Stimulated activated effector memory CD8-positive, alpha-beta T cell treated with anti-CD3 and anti-CD28 coated beads, Interleukin-12 subunit alpha, Interleukin-12 subunit beta, amount 100 ng/mL, for 72 hours (primary cell): ENCODE results near the gene CXCR2.
"Not testable (repeated sequence)": the region's sequence is repeated elsewhere in the genome, so short reads cannot be mapped to it uniquely, and the experiment has no call there.

Experiments used
- ATAC-seq: fragments of 150-1000 bp; cut with Tn5 transposase; 2 replicates; pipeline ENCODE4 v1.10.0; 2021
- DNase-seq, 2 donors: peaks; one replicate each; pipeline ENCODE4 v3.0.0; 2021 to 2022; ENCODE audit warnings: low spot score in 2 of 2
- H3K27ac Mint-ChIP-seq: one replicate; pipeline ENCODE4 v1.8.0; 2022; ENCODE audit warnings: mild to moderate bottlenecking, mixed read lengths
- H3K36me3 Mint-ChIP-seq: one replicate; pipeline ENCODE4 v1.8.0; 2022; ENCODE audit warnings: mild to moderate bottlenecking, mixed read lengths
- H3K4me1 Mint-ChIP-seq: one replicate; pipeline ENCODE4 v1.8.0; 2022; ENCODE audit warnings: mixed read lengths
- H3K4me3 Mint-ChIP-seq: one replicate; pipeline ENCODE4 v1.8.0; 2022; ENCODE audit warnings: mild to moderate bottlenecking, mixed read lengths
- H3K9me3 Mint-ChIP-seq: one replicate; pipeline ENCODE4 v1.8.0; 2022; ENCODE audit warnings: mixed read lengths

CXCR2 gene

DNA sequence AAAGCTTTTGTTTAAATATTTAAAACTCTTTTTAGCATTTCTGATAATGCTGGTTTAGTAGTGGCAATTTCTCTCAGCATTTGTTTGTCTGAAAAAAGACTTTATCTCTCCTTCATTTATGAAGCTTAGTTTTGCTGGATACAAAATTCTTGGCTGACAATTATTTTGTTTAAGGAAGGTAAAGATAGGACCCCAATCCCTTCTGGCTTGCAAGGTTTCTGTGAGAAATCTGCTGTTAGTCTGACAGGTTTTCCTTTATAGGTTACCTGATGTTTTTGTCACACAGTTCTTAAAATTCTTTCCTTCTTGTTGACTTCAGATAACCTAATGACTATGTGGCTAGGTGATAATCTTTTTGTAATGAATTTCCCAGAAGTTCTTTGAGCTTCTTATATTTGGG lies 3.5 kb upstream of the CXCR2 start:
- H3K4me3 Mint-ChIP-seq, H3K9me3 Mint-ChIP-seq, DNase-seq, ATAC-seq, H3K27ac Mint-ChIP-seq, H3K36me3 Mint-ChIP-seq, H3K4me1 Mint-ChIP-seq: not testable (repeated sequence)

DNA sequence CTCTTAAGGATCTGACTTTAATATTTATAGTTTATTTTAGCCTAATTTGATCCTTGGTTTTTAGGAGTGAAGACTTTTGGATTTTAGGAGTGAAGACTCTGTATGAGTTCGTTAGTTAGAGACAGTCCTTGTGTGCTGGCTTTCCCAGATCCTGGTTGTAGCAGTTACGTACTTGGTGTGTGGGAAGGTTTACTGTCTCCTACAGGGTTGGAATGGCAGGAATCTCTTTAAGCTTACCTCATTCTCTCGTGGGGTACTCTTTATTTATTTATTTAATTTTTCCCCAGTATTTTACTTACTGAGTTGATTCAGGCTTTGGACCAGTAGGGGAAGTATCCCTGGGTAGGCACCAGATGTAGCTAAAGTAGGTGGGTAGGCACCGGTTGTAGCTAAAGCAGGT lies 1.8 kb upstream of the CXCR2 start:
- H3K9me3 Mint-ChIP-seq = peaks cover 5% of the 10 kb centered on the region
- H3K36me3 Mint-ChIP-seq = no peaks in the 10 kb centered on the region
- H3K4me3 Mint-ChIP-seq = no peak overlapping the region
- no peak for ATAC-seq
- DNase-seq = no peak
- no peak overlapping the region for H3K27ac Mint-ChIP-seq
- peaks cover 7% of the 10 kb centered on the region for H3K4me1 Mint-ChIP-seq

DNA sequence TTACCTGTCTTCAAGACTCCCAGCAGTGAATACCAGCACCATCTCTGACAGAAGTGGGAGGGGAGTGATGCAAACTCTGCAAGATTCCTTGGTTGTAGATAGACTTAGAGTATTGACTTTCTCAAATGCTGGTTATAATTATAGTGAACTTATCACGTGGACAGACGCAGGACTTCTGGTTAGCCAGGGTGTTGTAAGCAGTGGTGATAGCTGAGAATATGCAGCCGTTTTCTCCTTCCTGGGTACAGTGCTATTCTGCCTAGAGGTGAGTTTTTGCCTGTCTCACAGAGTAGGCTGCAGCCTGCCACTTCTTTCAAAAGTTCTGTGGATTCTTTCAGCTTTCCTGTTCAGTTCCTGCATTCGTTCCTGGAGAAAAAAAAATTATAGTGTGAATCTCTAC lies 733 bp upstream of the CXCR2 start:
- Mint-ChIP-seq H3K9me3 (peaks cover 5% of the 10 kb centered on the region), H3K4me3 (peak overlapping the region; percentile 39), H3K27ac (peak overlapping the region; percentile 73), H3K36me3 (no peaks in the 10 kb centered on the region), H3K4me1 (peaks cover 13% of the 10 kb centered on the region)
- DNase-seq (no peak), ATAC-seq (no peak)

DNA sequence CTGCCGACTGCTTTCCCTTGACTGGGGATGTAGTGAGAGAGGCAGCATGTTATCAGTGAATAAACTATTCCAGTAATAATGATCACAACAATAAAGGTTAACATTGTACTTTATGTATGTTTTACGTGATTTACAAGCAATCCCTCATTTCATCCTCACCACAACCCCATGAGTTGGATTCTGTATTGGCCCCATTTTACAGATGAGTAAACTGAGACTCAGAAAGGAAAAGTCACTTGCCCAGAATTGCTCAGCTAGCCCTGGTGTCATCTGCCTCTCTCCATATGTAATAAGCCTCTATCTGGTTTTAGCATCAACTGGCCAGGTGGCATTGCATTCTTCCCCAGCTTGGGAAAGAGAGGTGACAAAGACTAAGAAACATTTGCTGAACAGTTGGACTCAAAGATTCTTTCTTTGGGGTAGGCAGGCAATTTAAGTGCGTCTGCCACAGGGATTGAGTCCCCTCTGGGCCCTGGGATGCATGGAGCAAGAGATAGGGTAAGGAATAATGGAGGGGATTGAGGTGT lies 2.2 kb downstream of the CXCR2 start:
- ATAC-seq = no peak
- Mint-ChIP-seq H3K4me1 (peaks cover 19% of the 10 kb centered on the region), H3K27ac (no peak overlapping the region), H3K9me3 (no peaks in the 10 kb centered on the region), H3K4me3 (no peak overlapping the region), H3K36me3 (no peaks in the 10 kb centered on the region)
- no peak for DNase-seq

DNA sequence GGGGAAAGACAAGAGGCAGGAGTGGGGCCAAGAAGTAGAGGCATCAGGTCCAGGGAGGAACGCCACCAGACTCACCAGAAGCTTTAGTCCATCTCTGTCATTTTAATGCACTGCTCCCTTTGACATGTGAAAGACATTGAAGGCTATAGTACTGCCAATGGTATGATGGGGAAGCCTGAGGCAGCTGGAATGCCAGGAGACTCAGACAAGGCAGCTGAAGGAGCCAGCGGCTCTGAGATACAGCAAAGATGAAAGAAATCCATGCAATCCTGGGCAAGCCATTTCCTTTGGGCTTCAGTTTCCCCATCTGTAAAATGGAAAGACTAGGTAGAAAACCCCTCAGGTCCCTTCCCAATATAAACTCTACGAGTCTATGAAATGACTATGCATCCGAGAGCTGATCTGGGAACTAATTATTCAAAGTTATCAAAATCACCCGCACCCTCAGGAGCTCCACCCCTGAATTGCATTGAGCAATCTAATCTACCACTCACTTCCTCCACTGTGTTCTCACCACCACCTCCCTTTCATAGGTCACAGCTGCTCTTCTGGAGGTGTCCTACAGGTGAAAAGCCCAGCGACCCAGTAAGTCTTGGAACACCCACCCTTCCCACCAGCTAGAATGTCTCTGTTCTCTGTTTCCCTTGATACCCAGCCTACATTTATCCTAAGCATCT lies 3.1 kb downstream of the CXCR2 start:
- Mint-ChIP-seq H3K36me3 (no peaks in the 10 kb centered on the region), H3K27ac (no peak overlapping the region), H3K9me3 (no peaks in the 10 kb centered on the region), H3K4me1 (peaks cover 19% of the 10 kb centered on the region), H3K4me3 (no peak overlapping the region)
- DNase-seq (no peak), ATAC-seq (peak; percentile 31)

DNA sequence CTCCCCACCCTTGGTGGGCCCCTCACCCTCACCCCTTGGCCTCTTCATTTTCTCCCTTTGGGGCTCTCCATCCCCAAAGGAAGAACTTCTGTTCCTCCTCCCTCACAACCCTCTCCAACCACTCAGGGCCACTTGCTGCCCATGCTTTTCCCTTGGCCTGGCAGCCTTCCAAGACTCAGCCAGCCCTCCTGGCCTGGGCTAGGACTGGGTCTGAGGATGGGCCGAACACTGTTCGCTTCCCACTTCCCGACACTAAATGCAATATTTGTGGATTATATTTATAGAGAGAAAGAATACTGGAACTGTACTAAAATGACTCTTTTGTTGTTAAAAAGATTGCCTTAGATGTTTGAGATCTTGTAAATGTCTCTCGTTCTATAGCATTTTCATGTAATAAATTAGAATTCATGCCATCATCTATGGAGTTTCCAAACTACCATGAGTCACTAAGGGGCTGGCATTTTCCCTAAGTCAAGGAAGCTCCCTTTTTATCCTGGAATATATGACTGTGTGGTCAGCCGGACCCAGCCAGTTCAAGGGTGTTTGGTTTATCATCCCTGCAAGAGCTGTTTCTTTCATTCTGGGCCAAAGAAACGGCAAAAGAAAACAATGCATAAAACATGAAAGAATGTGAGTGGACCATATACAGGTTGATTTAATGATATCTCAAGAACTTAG lies 3.8 kb downstream of the CXCR2 start:
- DNase-seq = no peak
- Mint-ChIP-seq H3K4me3 (no peak overlapping the region), H3K36me3 (no peaks in the 10 kb centered on the region), H3K4me1 (peaks cover 19% of the 10 kb centered on the region), H3K9me3 (no peaks in the 10 kb centered on the region), H3K27ac (no peak overlapping the region)
- ATAC-seq = no peak

DNA sequence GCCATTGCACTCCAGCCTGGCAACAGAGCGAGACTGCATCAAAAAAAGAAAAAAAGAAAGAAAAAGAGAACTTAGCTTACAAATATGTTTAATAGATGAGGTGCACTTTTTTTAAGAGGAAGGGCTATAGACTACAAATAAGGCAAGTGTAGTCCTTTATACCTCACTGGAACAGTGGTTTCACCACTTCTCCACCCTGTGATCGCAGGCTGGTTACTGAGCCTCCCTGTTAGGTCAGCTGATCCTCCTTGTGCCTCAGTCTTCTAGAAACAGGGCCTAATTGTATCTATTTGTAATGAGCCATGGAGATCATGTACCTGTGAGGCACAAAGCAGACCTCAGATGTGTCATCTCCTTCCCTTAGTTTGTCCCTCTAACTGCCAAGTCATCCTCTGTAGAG lies 4.5 kb downstream of the CXCR2 start:
- H3K4me3 Mint-ChIP-seq = no peak overlapping the region
- no peak overlapping the region for H3K27ac Mint-ChIP-seq
- H3K4me1 Mint-ChIP-seq = peaks cover 17% of the 10 kb centered on the region
- H3K36me3 Mint-ChIP-seq = no peaks in the 10 kb centered on the region
- H3K9me3 Mint-ChIP-seq = no peaks in the 10 kb centered on the region
- ATAC-seq = no peak
- DNase-seq = no peak

DNA sequence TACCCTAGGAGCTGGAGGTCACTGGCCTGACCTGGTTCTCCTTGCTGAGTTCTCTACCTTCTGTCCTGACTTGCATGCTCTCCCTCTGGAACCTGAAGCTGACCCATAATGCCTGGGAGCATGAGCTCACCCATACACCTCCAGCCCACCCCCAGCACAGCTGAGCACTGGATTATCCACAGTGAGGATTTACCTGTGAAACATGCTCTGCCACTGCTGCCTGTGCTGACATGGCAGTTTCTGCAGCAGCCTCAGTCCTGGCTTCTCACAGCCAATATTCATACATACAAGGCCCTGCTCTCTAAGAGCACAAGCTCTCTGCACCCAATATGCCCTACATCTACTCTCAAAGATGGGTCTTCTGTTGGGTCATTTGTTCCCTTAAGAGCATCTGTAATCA lies 5.0 kb downstream of the CXCR2 start:
- Mint-ChIP-seq H3K27ac (no peak overlapping the region), H3K9me3 (no peaks in the 10 kb centered on the region), H3K4me3 (no peak overlapping the region), H3K4me1 (peaks cover 13% of the 10 kb centered on the region), H3K36me3 (no peaks in the 10 kb centered on the region)
- ATAC-seq (no peak), DNase-seq (no peak)

DNA sequence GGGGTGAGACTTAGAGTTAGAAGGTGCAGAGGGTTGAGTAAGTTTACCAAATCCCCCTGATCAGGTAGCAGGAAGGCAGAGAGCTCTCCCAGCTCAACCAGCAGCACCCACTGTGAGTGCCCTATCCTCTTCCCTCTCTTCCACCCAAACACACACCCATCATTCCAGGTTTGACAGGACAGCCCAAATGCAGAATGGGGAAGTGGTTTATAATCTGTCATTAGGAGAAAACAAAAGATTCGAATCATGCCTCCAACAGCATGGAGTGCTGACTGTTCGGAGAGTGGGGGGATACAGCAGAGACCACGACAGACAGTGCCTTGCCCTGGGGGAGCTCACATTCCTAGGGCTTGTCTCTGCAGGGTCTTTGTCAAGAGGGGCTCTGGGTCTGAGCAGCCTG lies 11.7 kb downstream of the CXCR2 start:
- Mint-ChIP-seq H3K4me3 (no peak overlapping the region), H3K27ac (no peak overlapping the region), H3K9me3 (no peaks in the 10 kb centered on the region), H3K36me3 (no peaks in the 10 kb centered on the region), H3K4me1 (no peaks in the 10 kb centered on the region)
- no peak for ATAC-seq
- DNase-seq = no peak

DNA sequence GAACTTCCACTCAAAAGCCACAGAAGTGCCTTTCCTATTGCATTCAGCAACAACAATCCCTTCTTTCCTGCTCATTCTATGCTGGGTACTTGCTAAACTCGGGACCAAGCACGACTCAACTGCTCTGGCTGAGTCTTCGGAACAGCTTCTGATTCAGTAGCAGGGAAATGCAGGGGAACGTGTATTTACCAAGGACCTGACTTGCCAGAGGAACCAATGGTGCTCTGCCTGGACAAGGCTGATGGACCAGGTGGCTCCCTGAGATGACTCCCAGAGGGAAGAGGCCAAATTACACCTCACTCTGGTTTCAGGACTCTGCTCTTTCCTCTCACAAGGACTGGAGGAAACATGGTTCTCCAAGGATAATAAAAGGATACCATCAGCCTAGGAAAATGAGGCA lies 12.2 kb downstream of the CXCR2 start:
- no peak overlapping the region for H3K4me3 Mint-ChIP-seq
- no peaks in the 10 kb centered on the region for H3K36me3 Mint-ChIP-seq
- H3K9me3 Mint-ChIP-seq = no peaks in the 10 kb centered on the region
- no peak overlapping the region for H3K27ac Mint-ChIP-seq
- ATAC-seq = no peak
- H3K4me1 Mint-ChIP-seq = no peaks in the 10 kb centered on the region
- DNase-seq = no peak

DNA sequence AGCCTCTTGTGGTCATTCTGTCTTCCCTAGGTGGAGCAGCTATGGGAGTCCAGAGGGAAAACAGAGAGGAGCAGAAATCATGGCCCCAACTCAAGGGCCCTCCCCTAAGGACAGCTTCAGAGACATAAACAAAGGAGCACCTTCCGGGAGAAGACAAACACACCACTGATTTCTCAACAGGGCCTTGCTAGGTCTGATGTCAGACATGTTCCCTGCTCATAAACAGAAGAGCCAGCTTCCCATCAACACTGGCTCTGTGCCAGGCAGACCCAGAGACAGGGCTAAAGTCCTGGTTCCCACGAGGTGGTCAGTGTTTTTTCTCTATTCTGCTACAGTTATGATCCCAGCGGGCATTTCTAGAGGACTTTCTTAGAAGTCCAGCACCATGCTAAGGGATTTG lies 19.3 kb downstream of the CXCR2 start:
- H3K4me3 Mint-ChIP-seq = no peak overlapping the region
- no peaks in the 10 kb centered on the region for H3K36me3 Mint-ChIP-seq
- H3K4me1 Mint-ChIP-seq = no peaks in the 10 kb centered on the region
- H3K9me3 Mint-ChIP-seq = no peaks in the 10 kb centered on the region
- no peak for ATAC-seq
- DNase-seq = no peak
- H3K27ac Mint-ChIP-seq = no peak overlapping the region

DNA sequence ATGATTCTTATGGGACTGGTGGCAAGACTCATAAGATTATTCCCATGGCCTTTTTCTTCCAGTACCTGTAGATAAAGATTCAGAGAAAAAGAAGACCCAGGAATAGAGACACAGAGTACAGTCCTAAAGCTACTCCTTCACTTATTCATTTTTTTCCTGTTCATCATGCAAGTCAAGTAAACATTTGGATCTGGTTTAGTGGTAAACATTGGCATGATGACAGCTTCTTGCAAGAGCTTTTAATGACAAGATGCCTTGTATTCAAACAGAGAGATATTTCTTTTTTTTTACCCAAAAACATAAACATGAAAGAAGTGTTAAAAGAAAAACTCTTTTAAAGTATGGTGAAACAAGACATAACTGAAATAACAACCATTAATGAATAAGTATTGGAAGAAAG lies 20.2 kb downstream of the CXCR2 start:
- DNase-seq (no peak), ATAC-seq (no peak)
- Mint-ChIP-seq H3K4me1 (no peaks in the 10 kb centered on the region), H3K36me3 (no peaks in the 10 kb centered on the region), H3K9me3 (no peaks in the 10 kb centered on the region), H3K4me3 (no peak overlapping the region), H3K27ac (no peak overlapping the region)

DNA sequence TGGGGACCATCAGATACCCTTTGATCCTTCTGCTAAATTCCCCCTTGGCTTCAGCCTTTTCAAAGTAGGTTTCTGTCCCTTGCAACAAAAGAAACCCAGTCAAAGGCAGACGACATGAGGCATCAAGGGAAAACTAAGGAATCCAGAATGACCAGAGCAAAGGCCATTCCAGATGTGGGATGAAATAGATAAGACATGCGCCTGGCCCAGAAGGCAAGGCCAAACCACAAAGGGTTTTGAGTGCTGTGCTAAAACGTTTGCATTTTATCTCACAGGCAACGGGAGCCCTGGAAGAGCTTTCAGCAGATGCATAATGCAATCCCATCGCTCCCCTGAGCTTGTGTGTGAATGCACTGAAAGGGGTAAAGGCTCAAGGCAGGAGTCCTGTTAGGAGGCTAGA lies 23.3 kb downstream of the CXCR2 start:
- Mint-ChIP-seq H3K27ac (no peak overlapping the region), H3K4me3 (no peak overlapping the region), H3K36me3 (no peaks in the 10 kb centered on the region)

DNA sequence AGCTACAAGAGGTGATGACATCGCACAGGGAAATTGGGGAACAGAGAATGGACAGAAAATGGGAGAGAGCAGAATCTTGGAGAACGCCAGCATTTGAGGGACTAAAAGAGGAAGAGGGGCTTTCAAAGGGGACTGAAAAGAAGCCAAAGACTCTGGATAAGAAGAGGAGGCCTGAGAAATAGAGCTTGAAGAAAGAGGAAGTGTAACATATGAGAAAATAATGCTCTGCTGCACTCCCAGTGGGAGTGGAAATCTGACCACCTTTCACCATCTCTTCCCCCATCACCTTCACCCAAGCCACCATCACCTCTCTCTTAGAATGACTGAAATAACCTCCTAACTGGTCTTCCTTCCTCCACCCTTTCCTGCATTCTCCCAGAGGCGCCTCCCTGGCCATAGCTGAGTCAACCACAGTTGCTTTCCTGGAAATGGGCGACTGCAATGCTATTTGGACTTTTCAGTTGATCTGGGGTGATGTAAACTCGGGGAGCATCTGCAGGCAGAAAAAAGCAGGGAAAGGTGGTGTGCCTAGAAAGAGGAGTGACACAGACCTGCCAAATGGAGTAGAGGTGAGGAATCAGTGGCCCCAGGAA lies 24.1 kb downstream of the CXCR2 start:
- no peaks in the 10 kb centered on the region for H3K4me1 Mint-ChIP-seq
- no peaks in the 10 kb centered on the region for H3K9me3 Mint-ChIP-seq
- no peak overlapping the region for H3K4me3 Mint-ChIP-seq
- no peaks in the 10 kb centered on the region for H3K36me3 Mint-ChIP-seq
- no peak for ATAC-seq
- no peak for DNase-seq
- H3K27ac Mint-ChIP-seq = no peak overlapping the region

More for the DNA sequence above, 23.3 kb downstream of the CXCR2 start:
- Mint-ChIP-seq H3K4me1 (no peaks in the 10 kb centered on the region), H3K9me3 (no peaks in the 10 kb centered on the region)
- no peak for DNase-seq
- no peak for ATAC-seq

DNA sequence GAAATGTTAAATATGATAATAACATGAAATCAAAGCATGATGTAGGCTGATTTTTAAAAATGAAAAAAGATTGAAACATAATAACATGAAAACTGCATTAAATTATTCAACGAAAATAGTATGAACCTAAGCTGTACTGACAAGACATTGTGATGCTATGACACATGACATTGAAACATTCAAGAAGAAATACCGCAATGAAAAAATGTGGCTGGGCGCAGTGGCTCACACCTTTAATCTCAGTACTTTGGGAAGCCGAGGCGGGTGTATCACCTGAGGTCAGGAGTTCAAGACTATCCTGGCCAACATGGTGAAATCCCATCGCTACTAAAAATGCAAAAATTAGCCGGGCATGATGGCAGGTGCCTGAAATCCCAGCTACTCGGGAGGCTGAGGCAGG lies 26.3 kb downstream of the CXCR2 start:
- ATAC-seq = no peak
- H3K36me3 Mint-ChIP-seq = no peaks in the 10 kb centered on the region
- DNase-seq = no peak
- H3K4me1 Mint-ChIP-seq = no peaks in the 10 kb centered on the region
- H3K27ac Mint-ChIP-seq = no peak overlapping the region
- no peak overlapping the region for H3K4me3 Mint-ChIP-seq
- H3K9me3 Mint-ChIP-seq = no peaks in the 10 kb centered on the region

DNA sequence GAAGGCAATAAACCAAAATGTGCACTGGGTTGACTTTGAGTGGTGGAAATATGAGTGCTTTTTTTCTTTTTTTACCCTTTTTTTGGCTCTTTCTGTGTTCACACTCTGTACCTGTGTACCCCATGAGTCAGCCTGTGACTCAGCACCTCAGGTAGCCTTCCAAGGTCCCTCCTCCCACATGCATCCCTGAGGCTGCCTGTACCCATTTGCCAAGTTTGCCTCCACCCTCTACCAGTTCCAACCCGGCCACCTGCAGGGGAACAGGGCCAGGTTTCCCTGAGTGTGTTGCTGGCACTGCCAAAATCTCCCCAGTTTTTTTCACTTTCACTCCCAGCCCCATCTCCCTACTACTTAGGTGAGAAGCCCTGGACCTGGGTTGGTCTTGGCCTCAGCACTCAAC lies 26.9 kb downstream of the CXCR2 start:
- H3K4me1 Mint-ChIP-seq = no peaks in the 10 kb centered on the region
- H3K4me3 Mint-ChIP-seq = no peak overlapping the region
- H3K27ac Mint-ChIP-seq = no peak overlapping the region
- H3K9me3 Mint-ChIP-seq = no peaks in the 10 kb centered on the region
- no peaks in the 10 kb centered on the region for H3K36me3 Mint-ChIP-seq
- ATAC-seq (no peak), DNase-seq (no peak)
